Skeletal muscle satellite cell (primary cell): ENCODE measurements around the gene SH3TC1.

Experiments used
- H3K27me3 ChIP-seq: 2 replicates; pipeline ENCODE4 v1.7.0; 2013; ENCODE audit warnings: low read length; ENCODE audit not compliant: control insufficient read depth, insufficient read depth
- H3K36me3 ChIP-seq: 2 replicates; pipeline ENCODE4 v1.7.0; 2013; ENCODE audit warnings: mild to moderate bottlenecking, control low read depth, low read length; ENCODE audit not compliant: insufficient read depth
- H3K4me1 ChIP-seq: 2 replicates; pipeline ENCODE4 v1.7.0; 2013; ENCODE audit warnings: low read length; ENCODE audit not compliant: control insufficient read depth, insufficient read depth
- H3K4me2 ChIP-seq: 2 replicates; pipeline ENCODE4 v1.7.0; 2013; ENCODE audit warnings: mild to moderate bottlenecking, low read length
- H3K4me3 ChIP-seq: 2 replicates; pipeline ENCODE4 v1.7.0; 2013; ENCODE audit warnings: low read length
- H3K9ac ChIP-seq: 2 replicates; pipeline ENCODE4 v1.7.0; 2013; ENCODE audit warnings: mild to moderate bottlenecking, low read depth, low read length, moderate library complexity
- H3K9me3 ChIP-seq: replicated peaks from 2 replicates; pipeline ENCODE4 v1.7.0; 2013; ENCODE audit warnings: mild to moderate bottlenecking, control low read depth, low read length

The SH3TC1 gene

DNA sequence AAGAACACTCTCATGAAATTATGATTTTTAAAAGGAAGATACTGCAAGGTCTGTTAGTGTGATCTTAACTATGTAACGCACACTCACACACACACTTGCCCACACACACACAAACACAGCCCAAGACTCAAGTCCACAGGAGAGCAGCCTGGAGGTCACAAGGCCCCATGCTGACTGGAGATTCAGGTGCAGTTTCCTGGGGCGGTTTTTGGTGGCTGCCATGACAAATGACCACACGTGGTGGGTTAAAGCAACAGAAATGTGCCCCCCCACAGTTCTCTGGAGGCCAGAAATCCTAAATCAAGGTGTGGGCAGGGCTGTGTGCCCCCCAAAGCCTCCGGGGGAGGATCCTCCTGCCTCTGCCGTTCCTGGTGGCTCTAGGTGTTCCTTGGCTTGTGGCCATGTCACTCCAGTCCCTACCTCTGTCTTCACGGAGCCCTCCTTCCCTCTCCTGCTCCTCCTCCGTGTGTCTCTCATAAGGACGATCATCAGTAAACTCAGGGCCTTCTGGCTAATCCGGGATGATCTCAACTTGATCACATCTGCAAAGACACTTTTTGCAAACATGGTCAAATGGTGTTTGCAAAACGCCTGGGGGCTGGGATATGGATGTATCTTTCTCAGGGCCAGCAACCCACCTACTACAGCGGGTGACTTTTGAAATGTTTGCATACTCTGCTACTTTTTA is 60.8 kb downstream of the SH3TC1 start:
- Histone ChIP-seq H3K4me1 (peaks cover 16% of the 10 kb centered on the region), H3K36me3 (no peaks in the 10 kb centered on the region), H3K4me3 (no peak overlapping the region), H3K4me2 (no peak overlapping the region), H3K27me3 (peaks cover 5% of the 10 kb centered on the region), H3K9me3 (no peaks in the 10 kb centered on the region), H3K9ac (no peak overlapping the region)

DNA sequence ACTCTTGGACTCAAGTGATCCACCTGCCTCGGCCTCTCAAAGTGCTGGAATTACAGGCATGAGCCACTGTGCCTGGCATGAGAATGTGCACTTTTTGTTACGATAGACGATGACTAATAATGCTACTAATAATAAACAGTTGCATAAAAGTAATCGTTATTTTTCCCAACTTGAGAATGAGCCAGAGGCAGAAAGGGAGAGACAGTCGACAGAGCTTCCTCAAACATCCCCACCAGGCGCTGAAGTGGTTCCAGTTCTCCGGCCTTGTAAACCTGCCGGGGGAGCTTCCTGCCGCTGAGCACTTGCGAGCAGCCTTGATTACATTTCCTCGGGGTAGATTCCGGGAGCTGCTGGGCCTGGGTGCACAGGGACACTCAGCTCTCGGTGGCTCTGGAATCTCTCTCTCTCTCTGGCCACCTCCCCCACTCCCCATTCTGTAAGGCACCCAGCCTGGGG is 61.6 kb downstream of the SH3TC1 start:
- no peak overlapping the region for H3K4me3 ChIP-seq
- peak overlapping the region; percentile 40 for H3K4me2 ChIP-seq
- peaks cover 5% of the 10 kb centered on the region for H3K27me3 ChIP-seq
- no peaks in the 10 kb centered on the region for H3K36me3 ChIP-seq
- H3K4me1 ChIP-seq, result peaks cover 14% of the 10 kb centered on the region
- no peaks in the 10 kb centered on the region for H3K9me3 ChIP-seq
- H3K9ac ChIP-seq, result no peak overlapping the region

DNA sequence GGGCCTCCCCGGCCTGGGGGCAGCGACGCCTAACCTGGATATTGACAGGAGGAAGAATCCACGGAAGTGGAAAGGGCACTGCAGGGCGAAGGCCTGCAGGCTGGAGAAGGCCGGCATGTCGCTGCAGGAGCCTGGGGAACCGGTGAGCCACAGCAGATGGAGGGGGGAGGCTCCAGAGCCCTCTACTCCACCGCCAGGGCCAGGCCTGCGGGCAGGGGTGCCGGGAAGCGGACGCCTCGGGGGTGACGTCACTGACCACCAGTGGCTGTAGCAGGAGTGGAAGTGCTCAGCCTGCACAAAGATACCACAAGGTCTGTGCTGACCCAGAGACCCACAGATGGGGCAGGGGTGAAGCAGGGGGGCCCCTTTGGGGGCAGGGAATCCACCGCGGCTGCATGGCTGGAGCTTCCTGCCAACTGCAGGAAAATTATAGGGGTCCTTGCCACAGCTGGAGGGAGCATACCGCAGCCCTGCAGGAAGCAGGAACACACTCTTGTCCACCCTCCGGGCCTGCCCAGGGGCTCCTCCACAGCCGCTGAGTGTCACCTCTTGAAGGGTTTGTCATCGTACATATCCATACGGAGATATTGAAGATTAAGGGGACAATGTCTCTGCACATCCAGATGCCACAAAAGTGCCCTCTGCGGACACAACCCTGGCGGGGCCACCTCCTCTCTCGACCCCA is 62.9 kb downstream of the SH3TC1 start:
- H3K9ac ChIP-seq, result no peak overlapping the region
- H3K4me1 ChIP-seq, result peaks cover 10% of the 10 kb centered on the region
- no peaks in the 10 kb centered on the region for H3K9me3 ChIP-seq
- H3K36me3 ChIP-seq, result no peaks in the 10 kb centered on the region
- no peak overlapping the region for H3K4me3 ChIP-seq
- H3K4me2 ChIP-seq, result no peak overlapping the region
- H3K27me3 ChIP-seq, result peaks cover 5% of the 10 kb centered on the region

DNA sequence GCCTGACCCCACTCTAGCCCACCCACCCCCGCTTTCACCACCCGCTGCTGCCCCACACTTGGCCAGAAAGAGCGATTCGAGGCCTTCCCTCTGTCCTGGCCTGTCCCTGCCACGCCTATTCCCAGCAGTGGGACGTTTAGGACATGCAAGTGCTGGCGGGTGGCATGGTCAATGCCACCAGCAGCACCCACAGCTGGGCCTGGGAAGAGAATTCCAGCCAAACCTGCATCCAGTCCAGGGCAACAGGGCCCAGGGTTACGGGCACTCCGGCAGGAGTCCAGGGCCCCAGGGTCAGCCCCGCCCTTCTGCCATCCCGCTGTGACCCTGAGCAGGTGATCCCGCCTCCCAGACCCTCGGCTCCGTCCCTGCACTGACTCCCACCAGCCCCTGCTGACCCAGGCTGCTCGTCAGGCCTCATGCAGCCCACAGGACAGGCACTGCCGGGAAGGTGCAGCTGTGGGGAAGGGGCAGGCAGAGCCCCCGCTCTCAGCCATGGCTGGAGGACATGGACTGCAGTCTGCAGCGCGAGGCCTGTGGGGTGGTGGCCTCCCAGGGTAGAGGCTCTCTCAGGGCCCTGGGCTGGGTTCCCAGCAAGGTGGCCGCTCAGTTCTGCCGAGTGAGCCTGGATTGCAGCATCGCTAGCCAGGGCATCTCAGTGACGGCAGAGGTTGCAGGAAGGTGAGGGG is 63.7 kb downstream of the SH3TC1 start:
- peaks cover 2% of the 10 kb centered on the region for H3K27me3 ChIP-seq
- H3K4me2 ChIP-seq, result no peak overlapping the region
- no peaks in the 10 kb centered on the region for H3K36me3 ChIP-seq
- no peaks in the 10 kb centered on the region for H3K9me3 ChIP-seq
- H3K9ac ChIP-seq, result no peak overlapping the region
- no peak overlapping the region for H3K4me3 ChIP-seq
- H3K4me1 ChIP-seq, result peaks cover 10% of the 10 kb centered on the region

DNA sequence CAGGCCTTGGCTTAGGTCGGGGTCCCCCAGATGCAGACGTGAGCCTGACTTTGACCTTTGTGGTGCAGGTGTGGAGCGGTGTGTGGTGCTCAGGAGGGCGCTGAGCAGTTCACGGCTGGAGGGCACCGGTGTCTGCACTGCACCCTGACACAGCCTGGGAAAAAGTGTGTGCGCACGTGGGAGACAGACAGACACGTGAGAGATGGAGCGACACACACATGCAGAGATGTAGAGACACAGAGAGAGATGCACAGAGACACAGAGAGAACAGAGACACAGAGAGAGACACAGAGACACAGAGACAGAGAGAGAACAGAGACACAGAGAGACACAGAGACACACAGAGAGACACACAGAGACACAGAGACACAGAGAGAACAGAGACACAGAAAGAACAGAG is 64.3 kb downstream of the SH3TC1 start:
- H3K4me2 ChIP-seq, result no peak overlapping the region
- H3K9me3 ChIP-seq, result no peaks in the 10 kb centered on the region
- no peak overlapping the region for H3K4me3 ChIP-seq
- H3K27me3 ChIP-seq, result no peaks in the 10 kb centered on the region
- H3K36me3 ChIP-seq, result no peaks in the 10 kb centered on the region
- peaks cover 10% of the 10 kb centered on the region for H3K4me1 ChIP-seq
- H3K9ac ChIP-seq, result no peak overlapping the region

DNA sequence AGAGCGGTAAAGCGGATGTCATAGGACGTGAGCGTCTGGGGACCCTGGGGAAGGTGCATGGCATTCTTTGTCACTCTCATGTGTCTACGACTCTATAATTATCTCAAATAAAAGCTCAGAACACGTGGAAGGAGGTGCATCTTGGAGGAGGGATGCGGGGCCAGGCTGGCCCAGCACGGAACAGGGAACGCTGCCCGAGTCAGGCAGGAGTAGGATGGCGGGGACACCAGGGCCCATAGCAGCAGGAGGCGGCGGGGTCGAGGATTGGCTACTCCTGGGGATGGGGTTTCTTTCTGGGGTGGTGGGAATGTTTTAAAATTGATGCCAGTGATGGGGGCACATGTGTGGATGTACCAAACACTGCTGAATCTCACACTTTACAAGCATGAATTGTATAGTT is 65.0 kb downstream of the SH3TC1 start:
- no peaks in the 10 kb centered on the region for H3K36me3 ChIP-seq
- H3K4me3 ChIP-seq, result no peak overlapping the region
- peaks cover 4% of the 10 kb centered on the region for H3K27me3 ChIP-seq
- peaks cover 10% of the 10 kb centered on the region for H3K4me1 ChIP-seq
- no peaks in the 10 kb centered on the region for H3K9me3 ChIP-seq
- no peak overlapping the region for H3K9ac ChIP-seq
- H3K4me2 ChIP-seq, result no peak overlapping the region

DNA sequence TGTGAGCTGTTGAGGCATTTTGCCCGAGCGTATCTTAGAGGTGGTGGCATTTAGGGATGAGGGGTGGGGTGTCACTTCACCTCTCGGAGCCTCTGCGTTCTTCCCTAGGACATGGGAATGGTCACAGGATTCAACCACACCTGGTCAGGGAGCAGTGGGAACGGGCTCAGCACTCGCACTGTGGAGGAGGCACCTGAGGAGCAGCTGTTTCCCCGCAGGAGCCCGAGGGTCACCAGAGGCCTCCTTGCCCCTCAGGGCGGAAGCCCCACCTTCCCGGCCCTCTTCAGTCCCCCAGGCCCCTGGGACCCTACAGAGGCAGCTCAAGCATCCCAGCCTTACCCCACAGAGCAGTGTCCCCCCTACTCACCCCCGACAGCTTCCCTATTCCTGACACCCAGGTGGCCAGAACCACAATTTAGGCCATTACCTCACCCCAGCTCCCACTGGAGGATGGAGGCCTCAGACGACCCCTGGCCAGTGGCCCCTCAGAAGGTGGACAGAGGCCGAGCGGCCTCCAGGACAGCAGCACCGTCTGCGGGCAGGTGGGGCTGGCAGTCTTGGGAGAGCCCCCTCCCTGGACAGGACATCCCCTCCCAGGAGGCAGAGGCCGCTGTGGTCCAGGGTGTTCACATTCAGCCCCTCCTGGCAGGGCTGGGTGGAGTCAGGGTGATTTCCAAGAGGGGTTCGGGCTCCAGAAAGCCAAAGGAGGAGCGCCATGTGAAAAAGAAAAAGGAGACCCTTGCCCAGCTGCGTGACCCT is 66.3 kb downstream of the SH3TC1 start:
- Histone ChIP-seq H3K9me3 (no peaks in the 10 kb centered on the region), H3K27me3 (peaks cover 11% of the 10 kb centered on the region), H3K4me2 (no peak overlapping the region), H3K4me3 (no peak overlapping the region), H3K9ac (no peak overlapping the region), H3K4me1 (peaks cover 16% of the 10 kb centered on the region), H3K36me3 (no peaks in the 10 kb centered on the region)

DNA sequence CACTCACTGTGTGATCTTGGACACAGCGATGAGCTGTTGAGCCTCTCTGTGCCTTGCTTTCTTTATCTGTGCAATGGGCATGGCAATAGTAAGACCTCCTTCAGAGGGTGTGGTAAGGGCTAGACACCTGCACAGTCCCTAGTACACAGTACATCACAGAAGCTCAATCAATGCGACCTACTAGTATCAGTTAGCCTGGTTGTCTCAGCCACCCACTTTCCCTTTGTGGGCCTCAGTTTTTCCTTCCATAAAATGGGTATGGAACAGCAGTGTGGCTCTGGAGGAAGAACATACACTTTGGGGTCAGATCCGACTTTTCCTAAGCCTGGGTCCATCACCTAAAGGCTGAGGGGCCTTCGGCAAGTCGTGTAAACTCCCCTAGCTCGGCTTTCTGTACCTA is 67.0 kb downstream of the SH3TC1 start:
- Histone ChIP-seq H3K9ac (no peak overlapping the region), H3K4me2 (no peak overlapping the region), H3K27me3 (peaks cover 18% of the 10 kb centered on the region), H3K4me3 (no peak overlapping the region), H3K36me3 (no peaks in the 10 kb centered on the region), H3K4me1 (peaks cover 17% of the 10 kb centered on the region), H3K9me3 (no peaks in the 10 kb centered on the region)

DNA sequence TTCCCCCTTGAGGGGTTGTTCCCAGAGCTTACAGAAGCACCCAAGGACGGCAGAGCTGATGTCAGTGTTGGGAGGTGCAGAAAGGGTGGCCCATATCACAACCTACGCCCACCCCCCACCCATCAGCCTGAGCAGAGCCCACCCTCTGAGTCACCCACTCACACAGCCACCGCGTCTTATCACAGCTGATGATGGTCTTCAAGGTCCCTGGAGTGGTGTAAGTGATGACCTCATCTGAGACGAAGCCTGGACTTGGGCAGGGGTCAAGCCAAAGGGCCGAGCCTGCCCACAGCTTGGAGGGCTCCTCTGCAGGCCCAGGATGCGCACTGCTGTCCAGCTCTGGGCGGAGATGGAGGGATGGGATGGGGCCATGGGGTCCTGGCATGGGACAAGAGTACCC is 67.4 kb downstream of the SH3TC1 start:
- peaks cover 16% of the 10 kb centered on the region for H3K4me1 ChIP-seq
- peaks cover 22% of the 10 kb centered on the region for H3K27me3 ChIP-seq
- no peaks in the 10 kb centered on the region for H3K9me3 ChIP-seq
- H3K36me3 ChIP-seq, result no peaks in the 10 kb centered on the region
- no peak overlapping the region for H3K4me3 ChIP-seq
- no peak overlapping the region for H3K4me2 ChIP-seq
- no peak overlapping the region for H3K9ac ChIP-seq

DNA sequence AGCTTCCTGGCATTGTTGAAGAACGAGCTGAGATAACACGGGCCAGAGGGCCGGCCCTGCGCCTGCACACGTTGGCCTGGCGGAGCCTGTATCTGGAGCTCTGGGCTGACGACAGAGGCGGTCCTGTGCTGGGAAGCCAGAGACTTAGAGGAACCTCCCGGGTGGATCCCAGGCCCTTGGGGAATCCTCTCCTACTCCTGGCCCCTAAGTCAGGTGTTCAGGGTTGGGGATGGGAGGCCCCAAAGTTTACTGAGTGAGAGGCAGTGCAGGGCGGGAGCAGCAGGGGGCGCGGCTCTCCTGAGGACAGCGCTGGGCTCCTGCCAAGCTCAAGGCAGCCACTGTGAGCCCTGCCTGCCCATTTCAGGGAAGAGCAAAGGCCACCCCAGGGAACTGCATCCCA is 68.0 kb downstream of the SH3TC1 start:
- H3K27me3 ChIP-seq, result peaks cover 22% of the 10 kb centered on the region
- no peak overlapping the region for H3K4me3 ChIP-seq
- peaks cover 16% of the 10 kb centered on the region for H3K4me1 ChIP-seq
- H3K9ac ChIP-seq, result no peak overlapping the region
- H3K9me3 ChIP-seq, result no peaks in the 10 kb centered on the region
- no peaks in the 10 kb centered on the region for H3K36me3 ChIP-seq
- H3K4me2 ChIP-seq, result no peak overlapping the region

DNA sequence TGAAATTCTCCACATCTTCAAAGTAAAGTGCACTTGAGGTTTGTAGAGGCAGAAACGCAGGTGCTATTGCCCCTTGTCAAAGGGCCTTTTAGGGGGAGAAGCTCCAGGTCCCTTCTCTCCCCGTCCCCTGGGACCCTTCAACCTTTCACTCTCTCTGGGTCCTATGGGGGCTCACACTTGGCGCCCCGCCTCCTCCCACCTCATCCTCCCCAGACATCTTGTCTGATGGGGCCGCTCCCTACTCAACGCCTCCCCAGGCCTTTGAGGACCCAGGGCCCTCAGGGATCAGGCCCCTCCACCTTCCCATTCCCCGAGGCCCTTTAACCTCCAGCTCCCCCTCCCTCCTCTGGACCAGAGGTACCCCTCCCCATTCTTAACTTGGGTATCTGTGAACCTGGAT is 69.1 kb downstream of the SH3TC1 start:
- Histone ChIP-seq H3K4me3 (no peak overlapping the region), H3K9ac (no peak overlapping the region), H3K9me3 (no peaks in the 10 kb centered on the region), H3K4me2 (no peak overlapping the region), H3K4me1 (peaks cover 26% of the 10 kb centered on the region), H3K36me3 (no peaks in the 10 kb centered on the region), H3K27me3 (peaks cover 22% of the 10 kb centered on the region)
